HG02678 (cell line): Measurements from ENCODE around the gene CD80.
"Not testable (repeated sequence)": the region's sequence is repeated elsewhere in the genome, so short reads cannot be mapped to it uniquely, and the experiment has no call there.

Source experiments
- ATAC-seq: cut with Tn5 transposase; IDR thresholded peaks from one replicate; pipeline ENCODE4 v1.9.1; 2021; ENCODE audit warnings: mild to moderate bottlenecking, moderate library complexity; ENCODE audit not compliant: unreplicated experiment

The CD80 gene

GRCh38 chr3:119559441-119559963, at the start of gene CD80:
TSS of gene CD80 (minus strand) at chr3:119559614. CDS start at chr3:119557728, 1,886 bp downstream.
- peak; percentile 62 for ATAC-seq

- no peak for ATAC-seq
Measured at GRCh38 chr3:119608405-119609000, 49.1 kb upstream of the CD80 start.

GRCh38 chr3:119604878-119605277, 45.5 kb upstream of the CD80 start:
- ATAC-seq: no peak

GRCh38 chr3:119602676-119603075, 43.3 kb upstream of the CD80 start:
- ATAC-seq: no peak

GRCh38 chr3:119601154-119601553, 41.7 kb upstream of the CD80 start:
- ATAC-seq: peak; percentile 8

- peak; percentile 59 for ATAC-seq
Measured at GRCh38 chr3:119600732-119601131, 41.3 kb upstream of the CD80 start.

- ATAC-seq: no peak
Measured at GRCh38 chr3:119599558-119600174, 40.3 kb upstream of the CD80 start.

- ATAC-seq: peak; percentile 46
Measured at GRCh38 chr3:119598410-119599098, 39.1 kb upstream of the CD80 start.

- ATAC-seq: no peak
Measured at GRCh38 chr3:119597548-119598288, 38.3 kb upstream of the CD80 start, which contains the start of gene PLA1A. TSS of gene PLA1A (plus strand) at chr3:119597885. CDS start at chr3:119597914, 29 bp downstream.

GRCh38 chr3:119596398-119596797, 37.0 kb upstream of the CD80 start:
- no peak for ATAC-seq

- no peak for ATAC-seq
Measured at GRCh38 chr3:119595639-119596334, 36.4 kb upstream of the CD80 start.

- not testable (repeated sequence) for ATAC-seq
Measured at GRCh38 chr3:119594929-119595328, 35.5 kb upstream of the CD80 start.

GRCh38 chr3:119594066-119594465, 34.7 kb upstream of the CD80 start:
- no peak for ATAC-seq

GRCh38 chr3:119592861-119593260, 33.4 kb upstream of the CD80 start:
- no peak for ATAC-seq

GRCh38 chr3:119590706-119591105, 31.3 kb upstream of the CD80 start:
- no peak for ATAC-seq

GRCh38 chr3:119589102-119589773, 29.8 kb upstream of the CD80 start:
- no peak for ATAC-seq

- ATAC-seq: peak; percentile 57
Measured at GRCh38 chr3:119588112-119588511, 28.7 kb upstream of the CD80 start.

- no peak for ATAC-seq
Measured at GRCh38 chr3:119586733-119587172, 27.3 kb upstream of the CD80 start.

GRCh38 chr3:119585856-119586570, 26.6 kb upstream of the CD80 start:
- ATAC-seq: no peak
